PC-3 (cell line): ENCODE results near the gene KCTD16.

Experiments
- CTCF ChIP-seq: fragments of 300-600 bp; sonication (generic); conservative IDR thresholded peaks from 2 replicates; pipeline ENCODE4 v1.5.1; 2017; ENCODE audit warnings: antibody characterized with exemption, low read depth, mild to moderate bottlenecking, low read length
- EZH2 ChIP-seq: fragments of 300-600 bp; sonication (generic); IDR thresholded peaks from one replicate; pipeline ENCODE4 v1.6.1; 2017; ENCODE audit warnings: antibody characterized with exemption, mild to moderate bottlenecking, low read length; ENCODE audit not compliant: unreplicated experiment
- EZH2phosphoT487 ChIP-seq: fragments of 300-600 bp; sonication (generic); IDR thresholded peaks from 2 replicates; pipeline ENCODE4 v1.6.1; 2018; ENCODE audit warnings: mild to moderate bottlenecking, antibody characterized with exemption, low read length, borderline replicate concordance

GRCh38 chr5:144510845-144511579, 340.3 kb downstream of the KCTD16 start:
- no peak for TF ChIP-seq CTCF
- TF ChIP-seq EZH2, result no peak
- no peak for TF ChIP-seq EZH2phosphoT487
